Activated CD8-positive, alpha-beta memory T cell treated with anti-CD3 and anti-CD28 coated beads for 48 hours (primary cell): ENCODE results near the gene HTRA3.

ENCODE experiments used
- DNase-seq, 3 experiments: peaks; one replicate each; pipeline ENCODE4 v3.0.0-alpha.2; 2020; ENCODE audit warnings: low read depth in 2 of 3, low spot score in 2 of 3

Gene HTRA3

GRCh38 chr4:8352368-8353157, 83.0 kb downstream of the HTRA3 start:
- no peak for DNase-seq

GRCh38 chr4:8353158-8353669, 83.7 kb downstream of the HTRA3 start:
- DNase-seq, result no peak

- DNase-seq, result no peak
Observed at GRCh38 chr4:8353912-8354453, 84.4 kb downstream of the HTRA3 start.

GRCh38 chr4:8355306-8355705, 85.8 kb downstream of the HTRA3 start:
- no peak for DNase-seq

- no peak for DNase-seq
Observed at GRCh38 chr4:8355864-8356565, 86.5 kb downstream of the HTRA3 start.
